ENCODE data around the gene XRCC5.
"Not testable (repeated sequence)": the region's sequence is repeated elsewhere in the genome, so short reads cannot be mapped to it uniquely, and the experiment has no call there.

Gene XRCC5

DNA sequence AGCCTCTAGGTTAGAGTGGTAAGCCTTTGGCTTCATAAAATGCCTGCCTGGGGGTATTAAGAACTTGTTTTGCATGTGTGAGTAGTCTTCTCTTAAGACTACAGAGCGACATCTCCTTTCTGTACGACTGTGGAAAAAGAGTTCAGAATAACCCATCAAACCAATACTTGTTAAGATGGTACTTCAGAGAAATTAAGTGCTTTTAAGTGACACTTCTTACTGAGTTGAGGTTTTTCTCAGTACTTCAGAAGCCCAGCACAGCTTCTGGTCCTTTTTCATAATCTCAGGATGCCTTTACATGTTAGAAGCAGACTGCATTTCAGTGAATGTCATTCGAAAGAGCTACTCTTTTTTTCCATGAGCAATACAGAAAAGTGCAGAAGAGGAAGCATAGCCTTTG is 10.8 kb downstream of the XRCC5 start:
- DNase-seq = no peak

DNA sequence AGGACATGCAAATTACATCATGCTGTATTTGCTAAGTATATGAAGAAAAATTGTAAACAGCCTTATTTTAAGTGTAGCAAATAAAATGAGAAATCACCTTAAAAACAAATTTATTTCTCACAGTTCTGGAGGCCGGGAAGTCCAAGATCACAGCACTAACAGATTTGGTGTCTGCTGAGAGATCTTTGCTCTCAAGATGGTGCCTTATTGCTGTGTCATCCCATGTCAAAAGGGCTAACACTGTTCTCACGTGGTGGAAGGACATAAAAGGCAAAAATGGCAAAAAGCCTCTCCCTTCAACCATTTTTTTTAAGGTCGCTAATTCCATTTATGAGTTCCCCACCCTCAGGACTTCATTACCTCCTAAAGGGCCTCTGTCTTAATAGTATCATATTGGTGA is 12.1 kb downstream of the XRCC5 start:
- DNase-seq = no peak

DNA sequence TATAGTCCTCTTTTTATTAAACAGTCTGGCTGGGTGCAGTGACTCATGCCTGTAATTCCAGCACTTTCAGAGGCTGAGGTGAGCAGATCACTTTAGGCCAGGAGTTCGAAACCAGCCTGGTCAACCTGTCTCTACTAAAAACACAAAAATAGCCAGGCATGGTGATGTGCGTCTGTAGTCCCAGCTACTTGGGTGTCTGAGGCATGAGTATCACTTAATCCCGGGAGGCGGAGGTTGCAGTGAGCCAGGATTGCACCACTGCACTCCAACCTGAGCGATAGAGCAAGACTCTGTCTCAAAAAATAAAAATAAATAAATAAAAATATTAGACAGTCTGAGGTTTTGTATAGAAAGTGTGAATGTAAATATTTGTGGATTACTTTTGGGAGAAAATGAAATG is 17.8 kb downstream of the XRCC5 start:
- DNase-seq = no peak

DNA sequence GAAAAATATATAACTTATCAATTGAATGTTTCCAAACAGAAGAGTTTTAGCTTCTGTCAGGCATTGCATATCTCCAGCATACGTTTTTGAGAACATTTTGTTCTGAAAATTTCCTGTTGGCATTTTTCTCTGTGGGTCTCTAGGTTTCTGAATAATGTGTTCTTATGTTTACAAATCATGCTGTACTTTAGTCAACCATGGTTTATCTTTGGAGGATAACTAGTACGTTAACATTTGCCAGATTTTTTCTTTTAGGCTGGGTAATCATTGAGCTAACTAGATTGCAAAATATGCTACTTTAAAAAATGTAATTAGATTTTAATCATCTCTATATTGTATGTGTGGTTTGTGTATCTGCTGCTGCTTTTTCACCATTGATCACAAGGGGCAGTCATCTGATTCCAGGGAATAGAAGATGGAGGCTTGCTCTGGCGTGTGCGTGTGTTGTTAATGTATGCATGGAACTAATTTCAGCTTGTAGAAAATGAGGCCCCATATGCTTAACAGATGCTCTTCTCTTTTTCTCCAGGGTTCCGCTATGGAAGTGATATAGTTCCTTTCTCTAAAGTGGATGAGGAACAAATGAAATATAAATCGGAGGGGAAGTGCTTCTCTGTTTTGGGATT is 21.3 kb downstream of the XRCC5 start:
- no peak for DNase-seq

DNA sequence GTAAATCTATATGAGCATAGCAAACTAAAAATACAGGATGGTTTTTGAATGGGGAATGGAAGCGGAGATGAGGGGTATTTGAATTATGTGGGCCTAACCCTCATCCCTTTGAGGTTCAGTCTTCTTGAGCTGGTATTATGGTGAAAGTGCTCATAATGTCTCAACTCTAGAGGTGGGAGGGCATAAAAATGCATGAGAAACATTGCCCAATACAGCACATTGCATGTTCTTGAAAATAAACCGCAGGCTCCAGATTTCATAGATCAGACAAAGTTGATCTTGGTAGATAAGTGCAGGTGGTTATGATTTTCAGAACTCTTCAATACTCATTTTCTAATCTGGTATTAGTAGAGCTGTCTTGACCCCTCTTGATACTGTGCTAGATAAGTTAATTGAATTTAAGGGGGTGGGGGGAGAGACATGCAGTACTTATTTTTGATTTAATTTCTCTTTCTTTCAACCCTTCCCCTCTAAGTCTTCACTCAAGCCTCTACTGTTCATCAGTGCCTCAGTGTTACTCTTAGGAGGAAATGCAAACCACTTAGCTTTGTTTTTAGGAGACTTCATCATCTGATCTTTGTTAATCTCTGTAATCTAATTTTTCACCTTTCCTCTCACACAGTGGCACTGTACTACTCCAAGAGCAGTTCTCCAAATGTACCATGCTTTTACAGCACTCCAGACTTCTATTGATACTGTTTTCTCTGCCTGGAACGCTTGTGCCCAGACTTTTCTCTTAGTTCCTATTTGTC is 22.2 kb downstream of the XRCC5 start:
- DNase-seq = no peak

DNA sequence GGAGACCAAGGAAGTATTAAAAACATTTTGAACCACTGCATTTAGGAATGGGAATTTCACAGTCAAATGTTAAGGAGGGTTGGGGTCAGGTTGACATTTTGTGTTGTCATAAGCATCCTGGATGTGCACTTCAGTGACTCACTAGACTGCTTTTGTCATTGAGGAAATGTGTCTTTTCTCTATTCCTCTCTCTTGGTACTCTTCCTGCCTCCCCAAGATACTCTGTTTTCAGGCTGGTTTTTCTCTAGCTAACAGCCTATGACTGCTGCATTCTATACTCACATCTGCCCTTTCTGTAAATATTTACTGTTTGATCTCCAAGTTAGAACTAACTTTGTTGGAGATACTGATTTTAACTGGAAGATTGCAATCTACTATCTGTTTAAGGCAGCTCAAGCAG is 23.4 kb downstream of the XRCC5 start:
- no peak for DNase-seq

DNA sequence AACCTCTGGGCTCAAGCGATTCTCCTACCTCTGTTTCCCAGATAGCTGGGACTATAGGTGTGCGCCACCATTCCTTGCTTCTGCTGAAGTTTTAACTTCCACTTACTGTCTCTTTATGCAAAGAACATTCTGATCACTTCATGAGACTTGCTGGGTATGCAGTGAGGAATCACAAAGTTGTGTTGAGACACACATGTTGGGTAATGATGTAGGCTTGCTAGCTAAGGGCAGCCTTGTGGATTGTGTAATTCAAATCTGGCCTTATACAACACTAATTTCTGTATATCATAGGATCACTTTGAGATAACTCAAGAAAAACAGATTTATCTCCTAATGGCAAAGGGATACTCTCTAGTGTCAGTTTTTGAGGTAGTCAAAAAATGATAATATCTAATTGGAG is 24.2 kb downstream of the XRCC5 start:
- no peak for DNase-seq

DNA sequence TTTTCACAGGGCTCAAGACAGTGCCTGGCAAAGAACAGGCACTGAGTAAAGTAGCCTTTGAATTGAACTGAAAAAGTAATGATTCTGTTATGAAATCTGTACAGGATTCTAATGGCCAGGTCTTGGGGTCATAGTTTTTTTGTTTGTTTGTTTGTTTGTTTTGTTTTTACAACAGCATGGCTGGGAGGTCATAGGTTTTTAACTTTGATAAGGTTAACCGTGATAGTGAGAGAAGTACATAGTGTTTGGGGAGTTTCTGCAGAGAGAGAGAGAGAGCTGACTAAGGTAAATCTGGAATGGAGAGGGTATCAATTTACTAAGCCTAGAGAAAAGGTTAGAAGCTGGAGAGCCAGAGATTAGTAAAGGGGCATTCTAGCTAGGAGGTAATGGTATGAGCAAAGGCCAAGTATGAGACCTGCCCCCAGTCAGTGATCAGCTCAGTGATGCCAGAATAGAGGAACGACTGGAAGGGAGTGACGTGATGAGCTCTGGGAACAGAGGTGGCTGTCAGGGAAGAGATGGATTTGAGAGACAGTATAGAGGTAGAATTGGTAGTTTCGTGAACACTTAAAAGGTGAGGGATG is 25.9 kb downstream of the XRCC5 start:
- no peak for DNase-seq

DNA sequence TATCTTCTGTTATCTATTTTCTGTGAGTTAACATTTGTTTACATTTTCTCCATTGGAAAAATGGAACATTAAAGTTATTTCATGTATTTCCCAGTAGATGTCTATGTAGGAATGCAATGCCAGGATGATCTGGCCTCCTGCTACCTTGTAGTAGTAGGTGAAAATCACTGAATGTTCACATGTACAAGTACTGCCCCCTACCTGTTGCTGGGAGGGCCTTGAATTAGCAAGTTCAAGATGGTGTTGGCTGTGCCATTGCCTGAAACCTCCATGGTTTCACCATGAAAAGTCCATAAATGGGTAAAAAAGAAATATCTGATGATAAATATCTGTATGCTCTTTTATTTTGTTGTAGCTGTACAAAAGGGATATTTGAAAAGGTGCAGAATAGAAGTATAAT is 30.7 kb downstream of the XRCC5 start:
- DNase-seq = no peak

DNA sequence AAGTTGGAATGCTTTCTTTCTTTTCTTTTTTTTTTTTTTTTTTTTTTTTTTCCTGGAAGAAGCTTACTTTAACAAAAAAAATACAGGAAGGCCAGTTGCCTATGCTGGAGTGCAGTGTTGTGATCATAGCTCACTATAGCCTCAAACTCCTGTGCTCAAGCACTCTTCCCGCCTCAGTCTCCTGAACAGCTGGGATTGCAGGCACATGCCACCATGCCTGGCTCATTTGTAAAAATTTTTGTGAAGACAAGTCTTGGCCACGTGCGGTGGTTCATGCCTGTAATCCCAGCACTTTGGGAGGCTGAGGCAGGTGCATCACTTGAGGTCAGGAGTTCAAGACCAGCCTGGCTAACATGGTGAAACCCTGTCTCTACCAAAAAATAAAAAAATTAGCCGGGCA is 32.4 kb downstream of the XRCC5 start:
- not testable (repeated sequence) for DNase-seq

DNA sequence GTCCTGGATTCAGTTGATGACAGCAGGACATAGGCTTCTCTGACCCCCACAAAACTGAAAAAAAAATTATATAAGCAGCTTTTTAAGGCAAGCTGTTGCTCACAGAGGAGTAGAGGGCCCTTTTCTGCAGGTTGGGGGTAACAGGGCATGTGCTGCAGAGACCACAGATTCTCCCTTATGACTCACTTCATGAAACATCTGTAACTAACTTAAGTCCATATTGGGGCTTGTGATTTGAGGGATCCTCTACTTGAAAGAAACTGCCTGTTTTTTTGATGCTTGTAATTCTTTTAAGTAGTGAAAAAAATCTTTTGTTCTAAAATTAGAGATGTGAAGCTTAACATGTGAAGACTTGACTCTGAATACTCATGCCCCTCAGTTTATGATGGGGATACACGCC is 33.4 kb downstream of the XRCC5 start:
- no peak for DNase-seq

DNA sequence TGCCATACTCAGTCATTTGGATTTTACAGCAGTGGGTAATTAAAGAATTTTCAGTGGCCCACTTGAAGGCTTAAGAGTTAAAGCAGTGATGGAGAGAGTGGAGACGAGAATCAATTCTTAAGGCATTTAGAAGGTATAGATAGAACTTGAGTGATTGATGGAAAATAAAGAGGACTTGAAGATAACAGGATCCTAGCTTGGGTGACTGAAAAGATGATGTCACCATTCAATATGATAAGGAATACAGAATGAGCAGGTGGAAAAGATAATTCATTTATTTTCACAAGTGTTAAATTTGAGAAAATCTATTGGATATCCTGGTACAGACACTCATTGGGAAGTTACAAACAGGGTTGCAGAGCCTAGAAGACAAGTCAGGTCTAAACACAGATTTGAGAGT is 35.2 kb downstream of the XRCC5 start:
- DNase-seq = no peak

DNA sequence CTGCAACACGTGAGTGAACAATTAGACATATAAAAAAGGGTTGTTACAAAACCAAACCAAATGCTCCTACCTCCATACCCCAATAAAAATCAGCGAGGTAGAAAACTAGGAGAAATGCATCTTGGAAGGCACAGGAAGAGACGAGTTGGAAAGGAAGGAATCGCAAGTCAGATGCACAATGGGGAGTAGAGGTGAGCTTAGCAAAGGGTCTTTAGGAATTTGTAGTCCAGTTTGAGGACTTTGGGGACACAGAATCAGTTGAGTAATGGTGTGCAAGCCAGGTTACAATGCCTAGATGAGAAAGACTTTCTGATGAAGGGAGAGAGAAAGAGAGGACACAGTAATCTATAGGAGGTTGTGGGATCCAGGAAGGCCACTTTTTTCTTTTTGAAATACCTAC is 35.7 kb downstream of the XRCC5 start:
- DNase-seq = no peak

DNA sequence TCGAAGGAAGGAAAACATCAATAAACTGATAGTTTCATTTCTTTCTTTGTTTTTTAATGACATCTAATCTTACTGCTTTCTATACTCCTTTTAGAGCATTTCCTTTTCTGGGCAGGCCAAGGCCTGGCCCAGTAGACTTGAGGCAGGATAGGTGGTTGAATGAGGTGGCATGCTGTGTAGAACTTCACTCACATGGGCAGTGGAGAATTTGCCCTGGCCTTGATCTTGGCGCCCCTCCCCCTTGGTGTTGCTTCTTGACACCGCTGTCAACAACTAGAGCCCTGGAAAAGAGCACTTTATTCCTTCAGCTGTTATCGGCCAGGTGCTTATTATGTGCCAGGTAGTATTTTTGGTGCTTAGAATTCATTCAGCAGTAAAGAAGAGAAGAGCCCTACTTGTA is 37.4 kb downstream of the XRCC5 start:
- no peak for DNase-seq

DNA sequence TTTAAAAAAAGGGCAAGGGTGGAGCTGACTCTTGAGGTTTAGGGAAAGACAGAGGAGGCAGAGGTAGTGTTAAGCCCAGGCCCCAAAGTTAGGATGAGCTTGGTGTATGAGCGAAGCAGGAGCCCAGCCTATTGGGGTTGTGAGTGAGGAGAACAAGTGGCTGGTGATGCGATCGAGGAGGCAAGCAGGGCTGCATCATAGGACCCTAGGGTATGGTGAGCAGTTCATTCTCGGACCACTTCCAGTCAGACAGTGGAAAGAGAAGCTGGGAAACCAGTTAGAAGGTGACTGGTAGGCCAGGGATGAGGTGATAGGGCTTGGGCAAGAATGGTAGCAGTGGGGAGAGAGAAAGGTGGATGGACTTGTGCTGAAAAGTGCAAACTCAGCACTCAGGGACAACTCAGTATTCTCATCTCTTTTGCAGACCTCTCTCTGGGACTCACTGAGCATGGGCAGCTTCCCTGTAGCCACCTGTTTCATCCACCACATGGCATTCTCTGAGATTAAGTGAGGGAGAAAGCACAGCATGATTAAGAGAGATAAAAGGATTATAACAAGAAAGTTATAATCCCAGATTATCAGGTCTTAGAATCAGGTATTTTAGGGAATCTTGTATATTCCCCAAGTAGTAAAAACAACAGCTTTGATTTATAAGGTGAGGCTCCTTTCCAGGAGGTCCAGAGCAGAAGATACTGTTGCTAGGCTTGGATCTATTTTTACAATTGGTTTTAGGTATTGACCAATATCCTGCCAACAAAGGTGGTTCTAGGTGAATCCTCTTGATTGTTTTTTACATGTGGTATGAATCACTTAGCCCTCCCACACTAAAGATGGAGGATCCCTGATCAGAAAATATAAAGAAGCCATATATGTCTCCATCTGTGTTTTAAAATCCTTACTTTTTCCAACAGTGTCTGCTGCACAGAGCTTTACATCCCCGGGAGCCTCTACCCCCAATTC is 38.3 kb downstream of the XRCC5 start:
- no peak for DNase-seq

DNA sequence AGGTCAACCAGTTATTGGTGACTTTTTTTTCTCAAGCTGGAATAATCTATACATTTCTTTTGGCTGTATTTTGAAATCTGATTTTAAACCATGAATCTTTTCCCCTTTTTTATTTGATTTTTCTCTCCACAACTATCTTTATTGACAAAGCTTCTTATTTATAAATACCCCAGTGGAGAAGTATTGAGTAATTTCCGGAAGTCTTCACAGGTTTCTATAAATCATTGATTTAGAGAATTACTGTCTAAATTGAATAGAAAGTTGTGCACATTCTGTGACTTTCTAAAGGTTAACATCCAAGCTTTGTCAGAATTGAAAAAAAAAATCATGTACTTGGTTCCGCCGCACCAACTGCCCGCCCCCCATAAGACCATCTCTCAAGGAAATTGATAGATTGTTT is 39.8 kb downstream of the XRCC5 start:
- no peak for DNase-seq

DNA sequence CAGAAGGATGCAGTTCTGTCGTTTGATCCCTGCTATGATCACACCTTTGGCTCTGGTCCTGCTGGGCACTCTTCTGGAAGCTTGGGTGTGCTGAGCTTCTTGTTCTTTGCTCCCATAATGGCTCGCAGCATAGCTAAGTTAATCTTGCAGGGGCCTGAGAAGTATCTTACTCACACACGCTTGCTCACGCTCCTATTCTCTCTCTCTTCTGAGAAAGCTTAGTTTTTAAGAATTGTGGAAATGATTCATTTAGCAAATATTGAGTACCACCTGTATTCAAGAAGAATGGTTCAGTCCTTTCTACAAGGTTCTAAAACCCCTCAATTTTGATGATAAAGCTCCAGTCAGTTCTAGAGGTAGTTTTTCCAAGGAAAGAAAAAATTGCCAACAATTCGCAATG is 40.6 kb downstream of the XRCC5 start:
- no peak for DNase-seq

DNA sequence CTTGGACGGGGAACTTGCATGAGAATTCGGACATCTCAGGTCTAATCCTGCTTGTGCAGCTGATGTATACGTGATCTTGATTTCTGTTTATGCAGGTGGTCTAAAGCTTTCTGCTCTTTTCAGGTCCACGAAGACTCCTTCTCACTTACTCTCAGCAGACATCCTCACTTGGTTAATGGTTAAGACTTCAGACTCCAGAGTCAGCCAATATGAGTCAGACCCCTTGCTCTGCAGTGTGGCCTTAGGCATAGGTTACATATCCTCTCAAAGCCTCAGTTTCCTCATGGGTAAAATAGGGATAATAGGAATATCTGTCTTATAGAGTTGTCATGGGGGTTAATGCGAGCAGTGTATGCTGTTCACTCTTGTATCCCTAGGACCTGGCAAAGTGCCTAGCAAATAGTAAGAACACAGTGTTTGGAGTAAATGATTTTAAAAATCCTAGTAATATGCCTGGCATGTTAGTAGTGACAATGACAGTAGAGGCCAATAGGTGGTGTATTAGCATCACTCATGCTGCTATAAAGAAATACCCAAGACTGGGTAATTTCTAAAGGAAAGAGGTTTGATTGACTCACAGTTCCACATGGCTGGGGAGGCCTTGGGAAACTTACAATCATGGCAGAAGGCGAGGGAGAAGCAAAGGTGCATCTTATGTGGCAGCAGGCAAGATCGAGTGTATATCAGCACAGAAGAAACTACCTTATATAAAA is 42.3 kb downstream of the XRCC5 start:
- DNase-seq = no peak

DNA sequence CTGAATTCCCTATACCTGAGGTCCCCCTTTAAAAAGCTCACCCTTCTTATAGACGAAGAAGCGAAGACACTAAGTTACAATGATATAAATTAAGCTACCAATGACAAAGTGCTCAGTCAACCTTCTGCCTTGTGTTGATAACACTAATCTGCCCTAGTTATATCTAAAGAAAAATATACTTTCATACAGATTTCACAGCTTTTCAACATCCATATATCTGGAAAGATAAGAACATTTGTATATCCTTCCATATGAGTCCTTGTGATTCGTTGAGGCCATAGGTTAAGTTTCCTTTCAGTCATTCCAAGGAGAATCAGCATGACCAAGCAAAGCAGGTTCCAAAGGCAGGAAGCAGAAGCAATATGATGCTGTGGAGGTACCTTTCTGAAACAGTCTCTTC is 46.8 kb downstream of the XRCC5 start:
- DNase-seq = no peak

DNA sequence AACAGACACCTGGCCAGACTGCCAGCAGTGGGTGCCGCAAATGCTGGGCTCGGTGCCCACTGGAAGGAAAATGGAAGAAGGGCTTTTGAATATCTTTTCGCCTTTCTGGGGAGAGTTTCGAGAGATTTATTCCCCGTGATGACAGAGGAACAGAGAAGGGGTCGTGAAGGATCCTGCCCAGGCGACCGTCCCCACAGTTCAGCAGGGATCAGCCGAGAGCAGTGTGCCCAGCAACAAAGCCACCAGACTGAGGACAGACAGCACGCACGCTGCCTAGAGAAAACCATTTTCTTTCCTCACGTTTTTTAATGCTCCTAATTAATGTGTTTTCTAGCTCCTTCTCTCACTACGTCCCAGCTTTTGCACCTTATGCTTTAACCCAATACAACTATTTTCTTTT is 47.7 kb downstream of the XRCC5 start:
- no peak for DNase-seq

DNA sequence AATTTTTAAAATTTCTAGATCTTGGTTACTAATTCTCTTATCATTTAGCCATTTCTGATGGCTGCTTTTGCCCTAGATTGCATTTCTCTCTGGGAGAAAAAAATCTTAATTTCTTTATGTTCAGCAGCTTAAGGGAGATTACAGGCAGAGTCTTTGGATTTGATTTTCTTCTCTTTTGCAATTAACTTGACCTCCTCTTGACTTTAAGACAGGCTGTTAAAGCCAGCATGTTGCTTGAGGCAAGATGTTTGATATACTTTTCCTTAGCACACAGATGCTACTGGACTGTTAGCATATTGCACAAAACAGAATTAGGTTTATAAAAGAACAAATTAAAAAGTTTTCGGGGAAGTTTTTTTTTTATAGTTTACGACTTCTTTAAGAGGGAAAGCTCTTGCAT is 50.0 kb downstream of the XRCC5 start:
- DNase-seq = no peak

DNA sequence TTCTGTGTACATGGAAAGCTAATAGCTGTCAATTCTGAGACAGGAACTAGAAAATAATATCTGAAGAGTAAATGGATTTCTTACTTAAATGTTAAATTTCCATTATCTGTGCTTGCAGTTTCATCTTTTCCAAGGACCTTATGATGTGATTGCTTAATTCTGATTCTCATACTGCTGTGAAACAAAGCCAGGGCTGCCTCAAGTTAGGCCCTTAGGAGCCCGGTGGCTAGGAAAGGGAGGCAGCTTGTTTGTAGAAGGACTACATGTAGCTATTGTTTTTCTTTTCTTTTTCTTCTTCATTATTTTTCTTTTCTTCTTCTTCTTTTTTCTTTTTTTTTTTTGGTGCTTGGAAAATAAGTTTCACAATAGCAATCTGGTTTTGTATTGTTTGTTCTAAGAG is 50.5 kb downstream of the XRCC5 start:
- no peak for DNase-seq

DNA sequence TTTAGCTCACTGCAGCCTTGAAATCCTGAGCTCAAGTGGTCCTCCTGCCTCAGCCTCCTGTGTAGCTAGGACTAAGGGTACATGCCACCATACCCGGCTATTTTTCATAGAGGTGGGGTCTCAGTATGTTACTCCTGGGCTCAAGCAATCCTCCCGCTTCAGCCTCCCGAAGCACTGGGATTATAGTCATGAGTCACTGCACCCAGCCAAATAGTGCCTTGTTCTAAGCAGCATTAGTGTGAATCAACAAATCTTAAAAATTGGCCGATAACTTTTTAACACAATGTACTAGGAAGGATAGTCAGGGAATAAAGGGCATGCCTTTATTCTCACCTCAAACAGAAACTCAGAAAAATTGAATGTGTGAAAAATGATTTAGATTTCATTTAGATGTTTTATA is 51.6 kb downstream of the XRCC5 start:
- DNase-seq = no peak

All from NCI-H748 treated with DMSO at 0.1 percent for 48 hours (cell line).